BLaER1 treated with 17β-estradiol and CSF1 and Interleukin-3, amounts not matched to agents 10 nM and 100 nM (cell line): ENCODE data around the gene OR9I1.

Source experiments
- H3K27ac ChIP-seq, 11 experiments: shearing (Covaris generic); formaldehyde crosslinking; 2 replicates each; pipeline ENCODE4 v1.8.1; 2022
- H3K27me3 ChIP-seq, 11 experiments: shearing (Covaris generic); formaldehyde crosslinking; 2 replicates each; pipeline ENCODE4 v1.8.1; 2022
- H3K36me3 ChIP-seq, 11 experiments: shearing (Covaris generic); formaldehyde crosslinking; 2 replicates each; pipeline ENCODE4 v1.8.1; 2022
- H3K4me1 ChIP-seq, 10 experiments: shearing (Covaris generic); formaldehyde crosslinking; 2 replicates each; pipeline ENCODE4 v1.8.1; 2022
- H3K4me2 ChIP-seq, 11 experiments: shearing (Covaris generic); formaldehyde crosslinking; 2 replicates each; pipeline ENCODE4 v1.8.1; 2022
- H3K4me3 ChIP-seq, 10 experiments: shearing (Covaris generic); formaldehyde crosslinking; 2 replicates each; pipeline ENCODE4 v1.8.1; 2022
- H3K9ac ChIP-seq, 11 experiments: shearing (Covaris generic); formaldehyde crosslinking; 2 replicates each; pipeline ENCODE4 v1.8.1; 2022
- H3K9me3 ChIP-seq, 11 experiments: shearing (Covaris generic); formaldehyde crosslinking; replicated peaks in 1 of 11; 2 replicates each; pipeline ENCODE4 v1.8.1; 2022
- H4K20me1 ChIP-seq, 11 experiments: shearing (Covaris generic); formaldehyde crosslinking; 2 replicates each; pipeline ENCODE4 v1.8.1; 2022
- Cebpa-rat ChIP-seq, 11 experiments: shearing (Covaris generic); IDR thresholded peaks; 2 replicates each; pipeline ENCODE4 v1.8.1; 2022

Gene OR9I1

DNA sequence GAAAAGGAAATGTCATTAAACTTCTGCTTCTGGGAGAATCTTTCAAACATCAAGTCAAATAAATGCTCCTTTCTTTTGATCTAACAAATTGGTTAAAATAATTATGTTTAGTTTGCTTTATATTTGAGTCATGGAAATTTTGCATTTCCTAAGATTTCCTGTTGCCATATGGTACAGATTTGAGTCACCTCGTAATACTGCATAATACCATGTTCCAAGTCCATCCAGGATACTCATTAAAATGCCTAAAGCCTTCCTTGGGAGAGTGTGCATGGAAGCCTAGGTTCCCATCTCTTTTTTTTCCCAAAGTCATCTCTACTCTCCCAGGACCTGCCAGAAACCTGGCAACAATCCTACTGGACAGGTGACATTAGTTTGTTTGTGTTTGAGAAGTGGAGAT lies 4.2 kb downstream of the OR9I1 start:
- Histone ChIP-seq H3K4me3 (no peak overlapping the region), H3K36me3 (no peaks in the 10 kb centered on the region), H3K9ac (no peak overlapping the region), H3K9me3 (no peaks in the 10 kb centered on the region; a peak in 1 of 22 replicates), H4K20me1 (no peaks in the 10 kb centered on the region), H3K27ac (no peak overlapping the region), H3K4me2 (no peak overlapping the region), H3K4me1 (no peaks in the 10 kb centered on the region), H3K27me3 (no peaks in the 10 kb centered on the region)
- no peak for TF ChIP-seq Cebpa-rat (IDR thresholded peaks at IDR 0.05)

DNA sequence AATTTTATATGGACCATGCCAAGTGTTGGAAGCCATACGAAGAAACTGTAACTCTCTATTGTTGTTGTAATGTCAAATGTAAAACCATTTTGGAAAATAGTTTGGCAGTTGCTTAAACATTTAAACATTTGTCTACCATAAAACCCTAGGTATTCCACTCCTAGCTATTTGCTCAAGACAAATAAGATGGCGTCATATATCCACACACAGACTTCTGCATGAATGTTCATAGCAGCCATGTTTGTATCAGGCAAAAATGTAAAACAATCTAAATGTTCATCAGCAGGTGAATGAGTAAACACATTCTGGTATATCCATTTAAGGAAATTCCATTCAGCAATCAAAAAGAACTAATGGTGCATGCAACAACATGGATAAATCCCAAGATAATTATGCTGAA lies 27.9 kb downstream of the OR9I1 start:
- Histone ChIP-seq H3K4me1 (no peaks in the 10 kb centered on the region), H4K20me1 (no peaks in the 10 kb centered on the region), H3K9me3 (peaks cover 0 to 7% (median 0%) of the 10 kb centered on the region in 11 experiments; a peak in 6 of 22 replicates), H3K27me3 (no peaks in the 10 kb centered on the region), H3K9ac (no peak overlapping the region), H3K4me3 (no peak overlapping the region), H3K27ac (no peak overlapping the region), H3K36me3 (no peaks in the 10 kb centered on the region), H3K4me2 (no peak overlapping the region)
- TF ChIP-seq Cebpa-rat (IDR thresholded peaks at IDR 0.05), result no peak

- H3K4me1 ChIP-seq, result no peaks in the 10 kb centered on the region
- no peaks in the 10 kb centered on the region for H3K36me3 ChIP-seq
- no peak overlapping the region for H3K27ac ChIP-seq
- H3K4me2 ChIP-seq, result no peak overlapping the region
- H3K9me3 ChIP-seq, result peaks cover 0 to 6% (median 0%) of the 10 kb centered on the region in 11 experiments; a peak in 2 of 22 replicates
- no peaks in the 10 kb centered on the region for H3K27me3 ChIP-seq
- no peak overlapping the region for H3K9ac ChIP-seq
- no peak overlapping the region for H3K4me3 ChIP-seq
- TF ChIP-seq Cebpa-rat (IDR thresholded peaks at IDR 0.05), result no peak
- H4K20me1 ChIP-seq, result no peaks in the 10 kb centered on the region
Observed at GRCh38 chr11:58086528-58086927, 38.8 kb downstream of the OR9I1 start.

DNA sequence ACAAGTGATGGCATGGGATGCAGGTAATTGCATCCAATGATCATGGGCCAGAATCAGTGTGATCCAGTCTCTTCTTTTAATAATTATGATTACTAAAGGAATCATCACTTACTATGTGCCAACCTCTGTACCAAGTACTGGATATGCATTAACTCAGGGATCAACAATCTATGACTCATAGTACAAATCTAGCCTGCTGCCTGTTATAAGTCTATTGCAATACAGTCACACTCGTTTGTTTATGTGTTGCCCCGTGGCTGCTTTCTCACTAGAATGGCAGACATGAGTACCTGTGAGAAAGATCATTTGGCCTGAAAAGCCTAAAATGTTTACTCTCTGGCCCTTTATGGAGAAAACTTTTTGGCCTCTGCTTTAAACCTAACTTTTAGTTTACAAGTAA lies 49.5 kb downstream of the OR9I1 start:
- no peaks in the 10 kb centered on the region for H3K36me3 ChIP-seq
- no peaks in the 10 kb centered on the region for H3K9me3 ChIP-seq
- H3K4me1 ChIP-seq, result no peaks in the 10 kb centered on the region
- H3K27ac ChIP-seq, result no peak overlapping the region
- H3K4me2 ChIP-seq, result no peak overlapping the region
- H4K20me1 ChIP-seq, result no peaks in the 10 kb centered on the region
- no peak overlapping the region for H3K9ac ChIP-seq
- H3K27me3 ChIP-seq, result no peaks in the 10 kb centered on the region
- no peak for TF ChIP-seq Cebpa-rat (IDR thresholded peaks at IDR 0.05)
- H3K4me3 ChIP-seq, result no peak overlapping the region

DNA sequence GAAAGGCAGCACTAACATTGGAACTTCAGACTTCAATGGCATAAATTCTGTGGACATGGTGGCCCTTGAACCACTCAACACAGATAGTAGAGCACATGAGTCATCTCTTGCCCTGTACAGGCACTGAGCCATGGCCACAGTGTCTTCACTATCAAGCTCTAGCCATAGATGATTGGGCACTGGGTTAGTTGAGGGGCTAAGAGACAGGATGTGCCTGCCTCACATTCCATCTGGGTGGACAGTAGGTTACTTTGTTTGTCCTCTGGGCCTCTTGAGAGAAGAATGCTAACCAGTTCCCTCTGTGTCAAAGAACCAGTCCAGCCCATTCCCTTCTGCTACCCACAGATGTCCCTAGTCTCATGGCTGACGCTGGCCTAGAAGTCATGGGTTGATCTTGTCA lies 54.7 kb downstream of the OR9I1 start:
- Histone ChIP-seq H3K4me2 (no peak overlapping the region), H3K4me1 (peaks cover 0 to 7% (median 4%) of the 10 kb centered on the region in 10 experiments; a peak in 7 of 20 replicates), H3K9me3 (no peaks in the 10 kb centered on the region), H4K20me1 (no peaks in the 10 kb centered on the region; a peak in 1 of 22 replicates), H3K4me3 (no peak overlapping the region), H3K27me3 (no peaks in the 10 kb centered on the region), H3K9ac (no peak overlapping the region), H3K36me3 (no peaks in the 10 kb centered on the region), H3K27ac (no peak overlapping the region)
- TF ChIP-seq Cebpa-rat (IDR thresholded peaks at IDR 0.05), result no peak

GRCh38 chr11:58068655-58069054 lies 56.7 kb downstream of the OR9I1 start:
- Histone ChIP-seq H3K4me1 (peaks cover 0 to 7% (median 4%) of the 10 kb centered on the region in 10 experiments; a peak in 7 of 20 replicates), H3K27me3 (no peaks in the 10 kb centered on the region), H3K4me2 (no peak overlapping the region), H3K4me3 (no peak overlapping the region), H3K9me3 (no peaks in the 10 kb centered on the region), H3K9ac (no peak overlapping the region), H3K27ac (no peak overlapping the region), H4K20me1 (no peaks in the 10 kb centered on the region; a peak in 1 of 22 replicates), H3K36me3 (no peaks in the 10 kb centered on the region)
- TF ChIP-seq Cebpa-rat (IDR thresholded peaks at IDR 0.05), result no peak

- no peaks in the 10 kb centered on the region for H3K36me3 ChIP-seq
- H3K27me3 ChIP-seq, result no peaks in the 10 kb centered on the region
- no peaks in the 10 kb centered on the region; a peak in 1 of 22 replicates for H4K20me1 ChIP-seq
- no peaks in the 10 kb centered on the region for H3K9me3 ChIP-seq
- no peak overlapping the region for H3K4me2 ChIP-seq
- no peak overlapping the region for H3K9ac ChIP-seq
- TF ChIP-seq Cebpa-rat (IDR thresholded peaks at IDR 0.05), result no peak
- no peak overlapping the region for H3K27ac ChIP-seq
- no peak overlapping the region for H3K4me3 ChIP-seq
- peaks cover 0 to 7% (median 4%) of the 10 kb centered on the region in 10 experiments; a peak in 7 of 20 replicates for H3K4me1 ChIP-seq
Observed at GRCh38 chr11:58067685-58068084, 57.6 kb downstream of the OR9I1 start.
